ENCODE data around the gene RCE1.

The RCE1 gene

DNA sequence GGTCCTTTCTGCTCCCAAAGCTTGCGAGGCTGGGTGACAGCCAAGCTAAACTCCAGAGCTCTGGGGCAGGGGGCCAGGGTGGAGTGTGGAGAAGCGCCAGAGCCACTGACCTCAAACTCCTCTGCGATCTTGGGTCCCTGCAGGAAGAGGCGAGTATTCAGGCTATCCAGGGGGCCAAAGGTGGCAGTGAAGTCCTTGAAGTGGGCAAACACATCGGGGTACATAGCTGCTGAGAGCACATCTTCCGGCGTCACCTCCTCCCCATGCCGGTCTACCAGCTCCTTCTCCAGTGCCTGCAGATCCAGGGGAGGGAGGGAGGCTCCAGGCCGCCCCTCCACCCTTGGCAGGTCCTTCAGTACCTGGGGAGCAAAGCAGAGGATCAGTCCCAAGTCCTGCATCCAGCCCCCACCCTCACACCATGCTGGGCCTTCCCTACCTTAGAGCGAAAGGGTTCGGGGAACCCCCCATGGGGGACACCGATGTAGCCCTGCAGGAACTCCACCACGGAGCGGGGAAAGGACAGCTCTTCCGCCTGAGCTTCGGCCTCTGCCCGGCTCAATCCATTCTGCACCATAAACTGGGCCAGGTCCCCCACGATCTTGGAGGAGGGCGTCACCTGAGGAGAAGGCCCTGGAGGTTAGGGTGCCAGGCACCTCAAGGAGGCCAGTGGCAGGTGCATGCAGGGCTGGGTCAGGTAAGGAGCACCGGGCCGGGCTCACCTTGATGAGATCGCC is 6.4 kb downstream of the RCE1 start:
- DNase-seq (ENCODE audit: insufficient read length, low spot score) (no peak), FAIRE-seq (no peak)
- no peak for TF ChIP-seq POLR2A (IDR thresholded peaks at IDR 0.05; ENCODE audit: low read depth, low read length)

- DNase-seq (ENCODE audit: insufficient read length, low spot score) (no peak), FAIRE-seq (no peak)
- TF ChIP-seq POLR2A (IDR thresholded peaks at IDR 0.05; ENCODE audit: low read depth, low read length) = no peak
Measured at GRCh38 chr11:66850235-66850587, 7.0 kb downstream of the RCE1 start.

- TF ChIP-seq POLR2A (IDR thresholded peaks at IDR 0.05; ENCODE audit: low read depth, low read length) = no peak
- no peak for DNase-seq (ENCODE audit: insufficient read length, low spot score)
- no peak for FAIRE-seq
Measured at GRCh38 chr11:66850588-66851238, 7.5 kb downstream of the RCE1 start.

- no peak for DNase-seq (ENCODE audit: insufficient read length, low spot score)
- FAIRE-seq = no peak
- TF ChIP-seq POLR2A (IDR thresholded peaks at IDR 0.05; ENCODE audit: low read depth, low read length) = no peak
Measured at GRCh38 chr11:66851239-66851596, 8.0 kb downstream of the RCE1 start.

- DNase-seq (ENCODE audit: insufficient read length, low spot score) (no peak), FAIRE-seq (no peak)
- no peak for TF ChIP-seq POLR2A (IDR thresholded peaks at IDR 0.05; ENCODE audit: low read depth, low read length)
Measured at GRCh38 chr11:66851698-66852465, 8.6 kb downstream of the RCE1 start.

- no peak for TF ChIP-seq POLR2A (IDR thresholded peaks at IDR 0.05; ENCODE audit: low read depth, low read length)
- DNase-seq (ENCODE audit: insufficient read length, low spot score) (no peak), FAIRE-seq (no peak)
Measured at GRCh38 chr11:66852466-66853241, 9.4 kb downstream of the RCE1 start.

DNA sequence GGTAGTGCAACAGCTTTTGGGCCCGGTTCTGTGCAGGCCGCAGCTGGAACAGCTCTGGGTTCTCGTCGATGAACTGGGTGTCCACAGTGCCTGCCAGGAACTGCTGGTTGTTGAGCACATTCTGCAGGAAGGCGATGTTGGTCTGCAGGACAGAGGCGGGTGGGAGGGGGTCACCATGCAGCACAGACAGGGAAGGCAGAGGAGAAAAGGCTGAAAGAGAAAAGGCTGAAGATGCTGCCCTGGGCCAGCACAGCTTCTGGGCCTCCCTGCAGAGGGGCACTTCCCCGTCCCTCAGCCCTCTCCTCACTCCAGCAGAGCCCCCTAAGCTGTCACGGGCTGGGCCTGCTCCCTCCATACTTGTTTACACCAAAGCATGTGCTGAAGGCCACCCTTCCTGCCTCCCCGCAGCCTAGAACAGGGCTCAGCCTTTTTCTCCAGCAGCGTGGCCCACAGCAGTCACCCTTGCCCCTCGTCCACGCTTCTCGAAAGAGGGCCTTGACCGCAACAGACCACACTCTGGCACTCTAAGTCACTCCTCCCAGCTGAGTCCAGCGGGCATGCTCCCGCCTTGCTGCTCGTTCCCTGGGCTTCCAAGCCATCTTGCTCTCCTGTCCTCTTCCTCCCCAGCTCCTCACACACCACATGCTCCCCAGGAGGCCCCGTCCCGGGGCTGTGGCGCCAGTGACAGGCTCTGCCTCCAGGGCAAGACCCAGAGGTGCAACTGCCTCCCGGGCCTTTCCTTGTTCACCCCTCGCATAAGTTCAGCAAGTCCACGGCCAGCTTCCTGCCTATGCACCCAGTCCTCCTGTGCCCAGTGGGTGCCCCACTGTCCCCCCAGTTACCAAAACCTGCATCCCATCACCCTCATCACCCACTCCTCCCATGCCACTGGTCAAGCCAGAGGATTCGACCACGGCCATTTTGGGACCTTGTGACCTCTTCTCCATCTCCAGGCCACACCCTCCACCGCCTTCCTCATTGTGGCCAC is 10.3 kb downstream of the RCE1 start:
- TF ChIP-seq POLR2A (IDR thresholded peaks at IDR 0.05; ENCODE audit: low read depth, low read length) = no peak
- FAIRE-seq (no peak), DNase-seq (ENCODE audit: insufficient read length, low spot score) (no peak)

- FAIRE-seq (no peak), DNase-seq (ENCODE audit: insufficient read length, low spot score) (no peak)
- no peak for TF ChIP-seq POLR2A (IDR thresholded peaks at IDR 0.05; ENCODE audit: low read depth, low read length)
Measured at GRCh38 chr11:66854231-66854661, 11.0 kb downstream of the RCE1 start.

DNA sequence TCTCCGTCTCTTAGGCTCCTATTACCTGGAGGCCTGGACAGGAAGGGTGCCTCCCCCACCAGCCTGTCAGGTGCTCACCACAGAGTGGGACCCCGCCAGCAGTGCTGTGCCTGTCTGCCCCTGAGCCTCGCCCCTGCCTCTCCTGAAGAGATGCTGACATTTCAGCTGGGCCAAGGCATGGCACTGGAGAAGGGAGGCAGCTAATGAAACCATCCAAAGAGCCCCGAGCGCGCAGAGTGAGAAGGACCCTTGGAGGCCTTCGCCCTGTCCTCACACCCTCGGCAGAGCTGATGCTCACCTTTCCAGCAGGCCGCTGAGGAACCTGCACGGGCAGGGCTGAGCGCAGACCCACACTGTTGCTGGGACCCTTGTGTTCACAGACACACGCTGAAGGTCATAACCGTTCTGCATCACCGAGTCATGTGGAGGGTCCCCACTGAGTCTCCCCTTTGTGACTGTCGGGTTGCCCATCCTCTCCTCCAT is 11.5 kb downstream of the RCE1 start:
- no peak for FAIRE-seq
- DNase-seq (ENCODE audit: insufficient read length, low spot score) = no peak
- no peak for TF ChIP-seq POLR2A (IDR thresholded peaks at IDR 0.05; ENCODE audit: low read depth, low read length)

DNA sequence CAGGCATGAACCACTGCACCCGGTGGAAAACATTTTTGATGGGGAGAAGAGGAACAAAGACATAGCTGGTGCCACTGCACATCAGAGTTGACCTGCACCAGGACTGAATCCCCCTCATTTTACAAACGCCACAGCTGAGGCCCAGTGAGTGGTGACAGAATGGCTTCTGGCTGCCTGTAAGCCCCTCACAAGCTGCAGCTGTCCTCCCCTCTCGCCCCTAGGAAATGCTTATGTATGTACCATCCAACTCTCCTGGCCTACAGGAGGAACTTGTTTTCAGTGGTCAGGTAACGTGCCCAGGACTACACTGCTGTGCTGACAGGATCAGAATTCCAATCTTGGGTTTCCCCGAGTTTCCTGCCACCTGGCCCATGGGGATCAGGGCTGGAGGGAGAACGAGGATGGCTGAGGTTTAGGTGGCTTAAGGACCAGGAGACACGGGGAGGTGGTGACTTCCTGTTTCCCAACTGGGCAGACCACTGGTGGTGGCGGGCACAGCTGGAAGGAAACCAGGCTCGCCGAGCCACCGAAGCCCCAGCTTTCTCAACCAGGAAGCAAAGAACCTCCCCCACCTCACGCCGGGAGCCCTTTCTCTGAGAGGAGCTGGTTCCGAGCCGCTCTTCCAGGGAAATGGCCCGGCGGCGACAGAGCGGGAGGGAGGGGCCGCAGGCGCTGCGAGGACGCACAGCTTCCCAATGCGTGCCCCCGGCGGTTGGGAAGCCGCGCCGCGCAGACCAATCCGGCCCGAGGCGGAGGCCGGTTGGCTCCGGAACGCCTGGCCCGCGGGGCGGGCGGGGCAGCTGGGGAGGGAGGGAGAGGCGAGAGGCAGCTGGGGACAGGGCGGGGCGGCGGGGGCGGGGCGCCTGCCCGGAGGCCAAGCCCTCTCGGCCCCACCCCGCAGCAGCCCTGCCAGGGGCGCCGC is 12.6 kb downstream of the RCE1 start:
- no peak for FAIRE-seq
- TF ChIP-seq POLR2A (IDR thresholded peaks at IDR 0.05; ENCODE audit: low read depth, low read length) = peak; percentile 81
- DNase-seq (ENCODE audit: insufficient read length, low spot score) = peak; percentile 98

DNA sequence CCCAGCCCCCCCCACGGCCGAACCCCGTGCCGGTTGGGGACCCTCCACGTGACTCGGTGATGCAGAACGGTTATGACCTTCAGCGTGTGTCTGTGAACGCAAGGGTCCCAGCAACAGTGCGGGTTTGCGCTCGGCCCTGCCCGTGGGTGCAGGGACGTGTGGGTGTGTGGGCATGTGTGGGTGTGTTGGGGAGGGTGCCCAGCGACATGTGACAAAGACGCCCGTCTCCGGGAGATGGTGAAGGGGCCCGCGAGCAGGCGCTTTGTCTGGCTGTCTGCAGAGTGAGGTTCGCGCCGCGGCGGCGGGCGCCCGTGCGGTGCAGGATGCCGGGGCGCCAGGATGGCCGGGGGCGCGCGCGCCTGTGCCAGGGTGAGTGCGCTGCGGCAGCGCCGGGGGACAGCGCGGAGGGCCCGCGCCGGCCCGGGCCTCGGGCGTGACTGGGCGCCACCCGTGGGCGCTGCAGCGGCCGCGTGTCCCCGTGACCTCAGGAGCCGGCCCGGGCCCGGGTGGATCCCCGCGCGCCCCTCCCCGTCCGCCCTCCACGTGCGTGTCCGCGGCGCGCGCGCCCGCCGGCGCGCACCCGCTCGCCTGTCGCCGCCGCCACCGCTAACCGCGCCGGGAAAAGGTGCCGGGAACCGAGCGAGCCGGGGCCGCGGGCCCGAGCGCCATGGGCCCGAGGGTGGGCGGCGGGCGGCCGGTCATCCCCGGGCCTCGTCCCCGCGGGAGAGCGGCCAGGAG is 13.4 kb downstream of the RCE1 start, which contains the start of gene LRFN4:
Gene LRFN4, plus strand, starts transcription at position 569 of the 738 bp plus-strand sequence. CDS start 681 bp downstream, outside the sequence.
- DNase-seq (ENCODE audit: insufficient read length, low spot score) (peak; percentile 70), FAIRE-seq (no peak)
- TF ChIP-seq POLR2A (IDR thresholded peaks at IDR 0.05; ENCODE audit: low read depth, low read length) = peak; percentile 31
